Measurements from ENCODE around the gene ABLIM2.

DNA sequence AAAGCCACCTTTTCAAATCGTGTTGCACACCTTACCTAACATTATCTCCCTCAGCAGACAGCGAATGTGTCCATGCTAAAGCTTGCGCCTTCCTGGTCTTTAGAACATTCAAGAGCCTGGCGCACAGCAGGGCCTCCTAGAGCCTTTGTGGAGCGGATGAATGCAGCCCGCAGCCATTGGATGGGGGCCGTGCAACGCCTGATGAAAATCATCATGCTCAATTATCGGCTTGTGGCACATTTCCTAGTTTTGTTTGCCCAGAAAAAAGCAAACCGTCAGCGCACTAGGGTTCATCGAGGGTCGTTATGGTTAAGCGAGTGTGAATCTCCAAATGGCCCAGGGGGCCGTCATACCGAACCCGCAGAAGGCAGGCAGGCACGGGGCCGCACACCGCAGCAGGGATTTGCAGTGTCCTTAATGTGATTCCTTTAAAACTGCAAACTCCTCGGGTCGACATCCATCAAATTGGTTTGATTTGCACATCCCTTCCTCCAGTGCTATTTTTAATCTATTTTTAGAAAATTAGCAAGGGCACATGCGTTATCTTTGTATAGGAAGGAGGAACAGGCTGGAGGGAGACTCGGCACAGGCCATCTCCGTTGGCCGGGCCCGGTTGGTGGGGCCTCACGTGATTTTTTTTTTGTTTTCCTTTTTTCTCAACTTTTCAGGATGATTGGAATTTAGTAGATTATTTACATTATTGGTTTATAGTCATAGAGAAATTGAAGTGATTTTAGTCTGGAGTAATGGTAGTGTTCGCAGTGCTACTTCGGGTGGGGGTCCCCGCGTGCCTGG is 53.1 kb downstream of the ABLIM2 start:
- TF ChIP-seq POLR2AphosphoS5 (IDR thresholded peaks at IDR 0.05; ENCODE audit: low read depth, low read length) (no peak), RFX5 (IDR thresholded peaks at IDR 0.05; ENCODE audit: borderline replicate concordance, low read depth, low read length) (no peak), RAD21 (IDR thresholded peaks at IDR 0.05 in 1 of 2, conservative IDR thresholded peaks at IDR 0.05 in 1 of 2; ENCODE audit: low read depth in 2 of 2, low read length in 2 of 2) (no peak), POU5F1 (IDR thresholded peaks at IDR 0.05; ENCODE audit: low read depth, low read length) (no peak), POLR2A (IDR thresholded peaks at IDR 0.05; ENCODE audit: control extremely low read depth in 1 of 2, low read depth in 2 of 2, low read length in 2 of 2) (no peak), JUN (IDR thresholded peaks at IDR 0.05; ENCODE audit: low read depth, low read length) (no peak), CBX8 (IDR thresholded peaks at IDR 0.05; ENCODE audit: borderline replicate concordance, low read depth, low read length) (no peak)
- TF ChIP-seq, protein P1, sequence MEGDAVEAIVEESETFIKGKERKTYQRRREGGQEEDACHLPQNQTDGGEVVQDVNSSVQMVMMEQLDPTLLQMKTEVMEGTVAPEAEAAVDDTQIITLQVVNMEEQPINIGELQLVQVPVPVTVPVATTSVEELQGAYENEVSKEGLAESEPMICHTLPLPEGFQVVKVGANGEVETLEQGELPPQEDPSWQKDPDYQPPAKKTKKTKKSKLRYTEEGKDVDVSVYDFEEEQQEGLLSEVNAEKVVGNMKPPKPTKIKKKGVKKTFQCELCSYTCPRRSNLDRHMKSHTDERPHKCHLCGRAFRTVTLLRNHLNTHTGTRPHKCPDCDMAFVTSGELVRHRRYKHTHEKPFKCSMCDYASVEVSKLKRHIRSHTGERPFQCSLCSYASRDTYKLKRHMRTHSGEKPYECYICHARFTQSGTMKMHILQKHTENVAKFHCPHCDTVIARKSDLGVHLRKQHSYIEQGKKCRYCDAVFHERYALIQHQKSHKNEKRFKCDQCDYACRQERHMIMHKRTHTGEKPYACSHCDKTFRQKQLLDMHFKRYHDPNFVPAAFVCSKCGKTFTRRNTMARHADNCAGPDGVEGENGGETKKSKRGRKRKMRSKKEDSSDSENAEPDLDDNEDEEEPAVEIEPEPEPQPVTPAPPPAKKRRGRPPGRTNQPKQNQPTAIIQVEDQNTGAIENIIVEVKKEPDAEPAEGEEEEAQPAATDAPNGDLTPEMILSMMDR (IDR thresholded peaks at IDR 0.05; ENCODE audit: control extremely low read depth in 1 of 3, insufficient read depth in 1 of 3, low read depth in 1 of 3, low read length in 3 of 3) = no peak
- TF ChIP-seq, protein P2, sequence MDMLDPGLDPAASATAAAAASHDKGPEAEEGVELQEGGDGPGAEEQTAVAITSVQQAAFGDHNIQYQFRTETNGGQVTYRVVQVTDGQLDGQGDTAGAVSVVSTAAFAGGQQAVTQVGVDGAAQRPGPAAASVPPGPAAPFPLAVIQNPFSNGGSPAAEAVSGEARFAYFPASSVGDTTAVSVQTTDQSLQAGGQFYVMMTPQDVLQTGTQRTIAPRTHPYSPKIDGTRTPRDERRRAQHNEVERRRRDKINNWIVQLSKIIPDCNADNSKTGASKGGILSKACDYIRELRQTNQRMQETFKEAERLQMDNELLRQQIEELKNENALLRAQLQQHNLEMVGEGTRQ (IDR thresholded peaks at IDR 0.05; ENCODE audit: low read length) = no peak

All from H1 (cell line).